ENCODE measurements around the gene DPYD.
A peak's percentile ranks its signal among the peaks of the same experiment; 100 is the strongest.

Gene DPYD

DNA sequence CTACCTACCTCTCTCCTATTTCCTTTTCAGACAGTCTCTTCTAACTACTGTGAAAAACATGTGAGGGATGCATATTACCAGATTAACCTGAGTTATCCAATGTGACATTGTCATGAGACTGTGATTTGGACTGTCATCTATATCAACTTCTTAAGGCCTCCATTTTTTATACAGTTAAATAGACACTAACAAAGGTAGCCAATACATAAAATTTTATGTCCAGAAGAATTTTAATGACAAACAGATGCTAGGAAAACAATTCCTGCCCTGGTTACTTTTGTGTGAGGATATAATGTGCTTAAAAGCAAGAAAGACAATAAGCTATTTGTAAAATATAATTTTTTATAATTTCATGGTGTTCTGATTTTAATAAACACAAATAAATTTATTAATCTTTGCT lies 136.2 kb downstream of the DPYD start:
- Mint-ChIP-seq H3K27ac (no peak overlapping the region), H3K4me3 (no peak overlapping the region), H3K27me3 (no peaks in the 10 kb centered on the region), H3K4me1 (ENCODE audit: low read depth in 2 of 2) (peaks cover 11 to 14% of the 10 kb centered on the region in 2 donors), H3K9me3 (no peaks in the 10 kb centered on the region), H3K36me3 (ENCODE audit: insufficient read depth) (no peaks in the 10 kb centered on the region)
- ATAC-seq (replicated peaks) (no peak), DNase-seq (no peak)

DNA sequence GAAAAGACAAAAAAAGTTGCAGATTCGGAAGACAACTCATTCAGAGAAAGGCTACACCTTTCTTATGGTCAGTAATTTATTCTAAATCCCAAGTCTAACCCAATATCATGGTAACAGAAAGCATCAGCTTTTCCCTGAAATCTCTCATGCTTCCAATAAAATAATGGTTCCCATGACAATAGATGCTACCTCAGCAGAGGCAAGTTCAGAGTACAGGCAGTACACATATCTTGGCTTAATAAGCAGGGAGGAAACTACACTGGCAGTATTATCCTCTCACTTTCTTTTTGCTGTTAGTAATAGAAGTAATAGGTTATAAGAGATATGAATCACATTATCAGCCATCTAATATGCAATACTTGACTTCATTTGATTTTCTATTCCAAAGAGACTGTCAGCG lies 137.1 kb downstream of the DPYD start:
- DNase-seq (no peak), ATAC-seq (replicated peaks) (no peak)
- Mint-ChIP-seq H3K4me1 (ENCODE audit: low read depth in 2 of 2) (peaks cover 10 to 12% of the 10 kb centered on the region in 2 donors), H3K9me3 (no peaks in the 10 kb centered on the region), H3K27me3 (no peaks in the 10 kb centered on the region), H3K27ac (no peak overlapping the region), H3K36me3 (ENCODE audit: insufficient read depth) (no peaks in the 10 kb centered on the region), H3K4me3 (no peak overlapping the region)

DNA sequence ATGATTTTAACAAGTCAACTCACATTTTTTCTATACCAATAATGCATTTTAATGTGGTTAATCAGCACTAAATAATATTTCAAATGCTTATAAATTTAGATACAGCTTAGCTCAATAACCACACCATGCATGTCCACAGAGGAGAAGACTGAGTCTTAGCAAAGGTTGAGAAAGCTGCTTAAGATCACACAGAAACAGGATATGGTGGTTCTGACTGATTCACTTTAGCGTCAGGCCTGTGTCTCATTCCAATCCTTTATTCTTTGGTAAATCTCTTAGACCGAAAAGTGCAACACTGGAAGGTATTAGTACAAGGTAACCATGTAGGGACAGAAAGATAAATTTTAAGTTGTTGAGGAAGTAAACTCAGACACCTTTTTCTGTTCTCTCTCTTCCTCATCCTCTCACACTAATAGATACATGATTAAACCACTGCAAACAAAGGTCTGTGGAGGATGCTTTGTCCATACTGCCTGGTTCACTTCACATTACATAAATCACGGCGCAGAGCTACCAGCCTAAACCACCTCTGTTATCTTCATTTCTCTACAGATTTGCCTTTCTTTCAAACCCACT lies 139.0 kb downstream of the DPYD start:
- H3K36me3 Mint-ChIP-seq (ENCODE audit: insufficient read depth): no peaks in the 10 kb centered on the region
- H3K27me3 Mint-ChIP-seq: no peaks in the 10 kb centered on the region
- no peak for DNase-seq
- H3K4me1 Mint-ChIP-seq (ENCODE audit: low read depth in 2 of 2): peaks cover 9 to 12% of the 10 kb centered on the region in 2 donors
- peak overlapping the region in 1 of 2 donors; percentile 55 for H3K27ac Mint-ChIP-seq
- no peaks in the 10 kb centered on the region for H3K9me3 Mint-ChIP-seq
- no peak overlapping the region for H3K4me3 Mint-ChIP-seq
- no peak for ATAC-seq (replicated peaks)

DNA sequence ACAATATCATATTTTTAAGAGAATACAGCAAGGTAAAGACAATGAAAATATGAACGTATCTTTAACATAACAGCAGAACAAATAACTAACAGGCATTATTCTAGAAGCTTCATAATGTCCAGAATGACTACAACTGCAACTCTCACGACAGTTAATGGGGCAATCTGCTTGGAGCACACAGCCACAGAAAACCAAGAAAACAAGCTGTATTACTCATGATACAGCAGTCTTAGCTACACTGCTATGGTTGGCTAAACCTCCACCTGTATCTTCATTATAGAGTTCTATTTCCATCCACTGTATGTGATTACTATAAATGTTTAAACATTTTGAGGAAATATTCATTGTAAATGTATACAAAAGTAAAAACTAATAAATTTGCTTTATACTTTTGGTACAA lies 139.9 kb downstream of the DPYD start:
- H3K36me3 Mint-ChIP-seq (ENCODE audit: insufficient read depth): no peaks in the 10 kb centered on the region

DNA sequence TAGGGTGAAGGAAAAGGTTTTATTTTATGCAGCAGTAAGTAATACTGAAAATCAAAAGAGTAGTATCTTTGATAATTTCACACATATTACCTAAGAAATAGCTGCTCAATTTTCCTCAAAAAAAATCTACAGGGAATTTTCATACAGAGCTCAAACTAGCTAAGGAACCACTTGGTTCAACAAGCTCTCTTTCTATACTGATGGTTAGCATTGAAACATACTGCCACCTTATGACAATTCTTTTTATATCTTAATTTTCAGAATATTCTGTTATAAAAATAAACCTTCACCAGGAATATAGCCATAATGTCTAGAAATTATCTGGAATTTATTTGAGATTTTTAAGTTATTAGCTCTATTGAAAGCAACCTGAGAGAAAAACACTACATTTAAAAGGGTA lies 142.1 kb downstream of the DPYD start:
- H3K4me3 Mint-ChIP-seq: no peak overlapping the region
- no peak for ATAC-seq (replicated peaks)
- H3K27ac Mint-ChIP-seq: peak overlapping the region in 1 of 2 donors; percentile 35
- H3K9me3 Mint-ChIP-seq: no peaks in the 10 kb centered on the region
- DNase-seq: no peak
- no peaks in the 10 kb centered on the region for H3K27me3 Mint-ChIP-seq
- H3K36me3 Mint-ChIP-seq (ENCODE audit: insufficient read depth): no peaks in the 10 kb centered on the region
- peaks cover 6 to 12% of the 10 kb centered on the region in 2 donors for H3K4me1 Mint-ChIP-seq (ENCODE audit: low read depth in 2 of 2)

More for the DNA sequence above, 139.9 kb downstream of the DPYD start:
- no peaks in the 10 kb centered on the region for H3K9me3 Mint-ChIP-seq
- peaks cover 8 to 12% of the 10 kb centered on the region in 2 donors for H3K4me1 Mint-ChIP-seq (ENCODE audit: low read depth in 2 of 2)
- H3K27ac Mint-ChIP-seq: no peak overlapping the region
- no peak overlapping the region for H3K4me3 Mint-ChIP-seq
- H3K27me3 Mint-ChIP-seq: no peaks in the 10 kb centered on the region
- no peak for ATAC-seq (replicated peaks)
- no peak for DNase-seq

DNA sequence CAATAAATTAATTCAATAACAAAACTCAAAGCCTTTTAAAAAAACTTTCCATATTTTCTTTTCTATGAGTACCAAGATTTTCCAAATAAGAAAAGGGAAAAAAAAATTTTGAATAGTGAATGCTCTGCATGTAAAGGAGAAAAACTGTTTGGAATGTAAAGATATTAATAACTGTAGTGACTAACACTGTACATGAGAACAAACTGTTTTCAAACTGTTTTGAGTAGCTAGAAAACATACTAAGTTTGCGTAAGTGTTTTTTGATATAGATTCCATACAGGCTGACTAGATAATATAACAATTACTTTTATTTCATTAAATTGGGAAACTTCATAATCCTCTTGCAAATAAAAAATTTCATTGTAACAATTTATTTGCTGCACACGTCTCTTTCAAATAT lies 150.5 kb downstream of the DPYD start:
- no peaks in the 10 kb centered on the region for H3K27me3 Mint-ChIP-seq
- ATAC-seq (replicated peaks): no peak
- no peak overlapping the region for H3K27ac Mint-ChIP-seq
- H3K4me1 Mint-ChIP-seq (ENCODE audit: low read depth in 2 of 2): peaks cover 5 to 10% of the 10 kb centered on the region in 2 donors
- H3K4me3 Mint-ChIP-seq: no peak overlapping the region
- H3K9me3 Mint-ChIP-seq: no peaks in the 10 kb centered on the region
- H3K36me3 Mint-ChIP-seq (ENCODE audit: insufficient read depth): no peaks in the 10 kb centered on the region
- no peak for DNase-seq

DNA sequence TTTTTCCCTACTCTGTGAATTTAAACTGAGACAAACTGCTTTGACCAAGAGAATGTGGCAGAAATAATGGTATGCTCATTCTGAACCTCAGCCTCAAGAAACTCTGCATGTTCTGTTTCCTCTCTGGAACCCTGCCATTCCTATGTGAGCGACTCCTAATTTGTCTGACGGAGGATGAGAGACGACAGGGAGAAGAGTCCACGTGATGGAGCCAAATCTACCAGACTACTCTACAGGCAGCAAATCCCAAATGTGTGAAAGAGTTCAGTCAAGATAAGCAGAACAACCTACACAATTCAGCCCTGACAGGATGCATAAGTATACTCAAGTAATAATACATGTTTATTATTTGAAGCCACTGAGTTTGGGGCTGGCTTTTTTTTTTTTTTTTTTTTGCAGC lies 153.5 kb downstream of the DPYD start:
- H3K9me3 Mint-ChIP-seq: no peaks in the 10 kb centered on the region
- DNase-seq: no peak
- H3K36me3 Mint-ChIP-seq (ENCODE audit: insufficient read depth): no peaks in the 10 kb centered on the region
- H3K4me1 Mint-ChIP-seq (ENCODE audit: low read depth in 2 of 2): peaks cover 3 to 8% of the 10 kb centered on the region in 2 donors
- H3K27ac Mint-ChIP-seq: no peak overlapping the region
- no peak overlapping the region for H3K4me3 Mint-ChIP-seq
- H3K27me3 Mint-ChIP-seq: no peaks in the 10 kb centered on the region
- no peak for ATAC-seq (replicated peaks)

DNA sequence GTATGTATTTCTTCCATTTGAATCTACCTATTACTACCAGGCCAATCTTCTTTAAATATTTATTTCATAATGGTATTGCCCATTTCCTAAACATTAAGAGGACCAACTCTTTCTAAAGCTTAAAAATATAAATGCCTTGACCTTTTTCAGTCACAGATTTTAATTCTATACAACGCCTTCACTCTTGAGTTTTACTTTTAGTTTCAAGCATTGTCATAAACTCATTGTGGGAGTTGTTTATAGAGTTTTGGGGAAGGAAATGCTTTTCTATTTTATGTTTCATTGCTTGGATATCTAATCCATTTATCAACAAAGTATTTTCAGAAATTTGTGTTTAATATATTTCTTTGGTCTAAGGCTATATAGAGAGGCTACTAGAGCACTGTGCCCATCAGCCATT lies 155.8 kb downstream of the DPYD start:
- no peaks in the 10 kb centered on the region for H3K36me3 Mint-ChIP-seq (ENCODE audit: insufficient read depth)

DNA sequence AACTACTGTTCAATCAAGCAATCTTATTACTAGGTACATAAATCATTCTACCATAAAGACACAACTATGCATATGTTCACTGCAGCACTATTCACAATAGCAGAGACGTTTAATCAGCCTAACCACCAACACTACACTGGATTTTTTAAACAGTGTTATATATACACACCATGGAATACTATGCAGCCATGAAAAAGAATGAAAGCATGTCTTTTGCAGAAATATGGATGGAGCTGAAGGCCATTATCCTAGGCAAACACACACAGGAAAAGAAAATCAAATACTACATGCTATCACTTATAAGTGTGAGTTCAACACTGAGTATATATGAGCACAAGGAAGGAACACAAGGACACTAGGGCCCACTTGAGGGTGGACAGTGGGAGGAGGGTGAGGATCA lies 159.2 kb downstream of the DPYD start:
- Mint-ChIP-seq H3K9me3 (no peaks in the 10 kb centered on the region), H3K4me3 (no peak overlapping the region), H3K27me3 (no peaks in the 10 kb centered on the region), H3K4me1 (ENCODE audit: low read depth in 2 of 2) (peaks cover 5 to 12% of the 10 kb centered on the region in 2 donors), H3K27ac (no peak overlapping the region), H3K36me3 (ENCODE audit: insufficient read depth) (no peaks in the 10 kb centered on the region)
- DNase-seq: no peak
- ATAC-seq (replicated peaks): no peak

More for the DNA sequence above, 155.8 kb downstream of the DPYD start:
- no peak for DNase-seq
- H3K27me3 Mint-ChIP-seq: no peaks in the 10 kb centered on the region
- H3K4me3 Mint-ChIP-seq: no peak overlapping the region
- no peaks in the 10 kb centered on the region for H3K9me3 Mint-ChIP-seq
- ATAC-seq (replicated peaks): no peak
- no peak overlapping the region for H3K27ac Mint-ChIP-seq
- H3K4me1 Mint-ChIP-seq (ENCODE audit: low read depth in 2 of 2): peaks cover 2 to 11% of the 10 kb centered on the region in 2 donors

DNA sequence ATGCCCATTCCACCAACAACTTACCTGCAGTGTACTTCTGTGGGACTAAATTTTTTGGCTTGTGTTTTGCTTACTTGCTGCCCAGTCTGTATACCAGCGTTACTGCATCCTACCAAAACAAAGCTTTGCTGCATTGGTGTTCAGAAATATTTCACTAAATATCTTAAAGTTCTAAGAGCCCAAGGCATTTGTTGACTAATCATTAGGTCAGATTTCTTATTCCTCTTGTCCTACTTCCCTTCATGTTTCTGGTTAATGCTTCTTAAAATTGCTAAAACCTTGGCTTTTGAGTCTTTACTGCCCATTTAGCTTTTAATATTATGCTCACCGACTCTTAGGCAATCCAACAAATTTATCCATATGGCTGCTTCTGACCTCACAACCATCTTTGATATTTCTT lies 161.8 kb downstream of the DPYD start:
- ATAC-seq (replicated peaks): no peak
- no peaks in the 10 kb centered on the region for H3K9me3 Mint-ChIP-seq
- peaks cover 5 to 12% of the 10 kb centered on the region in 2 donors for H3K4me1 Mint-ChIP-seq (ENCODE audit: low read depth in 2 of 2)
- no peak overlapping the region for H3K4me3 Mint-ChIP-seq
- DNase-seq: no peak
- no peaks in the 10 kb centered on the region for H3K27me3 Mint-ChIP-seq
- H3K36me3 Mint-ChIP-seq (ENCODE audit: insufficient read depth): no peaks in the 10 kb centered on the region
- no peak overlapping the region for H3K27ac Mint-ChIP-seq

DNA sequence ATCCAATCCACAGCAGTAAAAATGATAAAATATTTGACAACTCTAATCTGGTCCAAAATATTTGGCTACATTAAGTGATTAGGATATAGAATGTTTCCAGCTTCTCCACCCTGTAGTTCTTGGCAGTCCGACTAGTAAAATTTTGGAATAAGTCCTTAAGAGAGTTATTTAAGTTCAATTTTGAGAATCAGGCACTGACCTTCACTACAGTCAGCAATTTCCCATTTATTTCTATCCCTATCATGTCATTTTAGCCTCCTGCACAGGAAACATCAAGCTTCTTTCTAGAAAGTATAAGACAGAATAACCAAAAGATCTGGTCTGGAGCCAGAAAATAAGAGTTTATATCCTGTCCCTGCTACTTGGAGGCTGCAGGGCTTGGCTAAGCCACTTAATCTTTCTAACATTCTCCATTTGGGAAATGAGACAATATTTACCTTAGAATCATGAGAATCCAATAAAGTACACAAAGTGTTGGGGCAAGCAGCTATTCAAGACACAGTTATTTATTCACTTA lies 162.2 kb downstream of the DPYD start:
- ATAC-seq (replicated peaks): no peak
- no peak for DNase-seq
- H3K27ac Mint-ChIP-seq: no peak overlapping the region
- no peak overlapping the region for H3K4me3 Mint-ChIP-seq
- H3K36me3 Mint-ChIP-seq (ENCODE audit: insufficient read depth): no peaks in the 10 kb centered on the region
- peaks cover 5 to 12% of the 10 kb centered on the region in 2 donors for H3K4me1 Mint-ChIP-seq (ENCODE audit: low read depth in 2 of 2)
- H3K27me3 Mint-ChIP-seq: no peaks in the 10 kb centered on the region
- H3K9me3 Mint-ChIP-seq: no peaks in the 10 kb centered on the region

DNA sequence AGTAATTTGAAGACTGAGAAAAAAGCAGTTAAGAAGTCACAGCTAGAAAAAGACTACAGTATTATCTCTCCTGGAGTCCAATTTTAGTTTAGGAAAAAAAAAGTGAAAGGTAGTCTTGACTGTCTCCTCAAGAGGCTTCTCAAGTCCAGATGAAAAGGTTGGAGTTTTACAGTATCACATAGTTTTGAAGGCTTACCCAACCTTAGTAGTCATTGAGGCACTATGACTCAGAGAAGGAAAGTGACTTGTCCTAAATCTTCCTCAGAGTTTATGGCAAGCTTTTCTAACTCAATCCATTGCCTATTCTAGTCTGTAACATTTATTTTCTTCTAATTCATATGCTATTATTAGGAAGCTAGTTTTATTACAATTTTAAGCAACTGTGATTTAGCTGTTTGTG lies 174.9 kb downstream of the DPYD start:
- DNase-seq (no peak), ATAC-seq (replicated peaks) (no peak)
- Mint-ChIP-seq H3K27ac (no peak overlapping the region), H3K9me3 (no peaks in the 10 kb centered on the region), H3K4me3 (no peak overlapping the region), H3K27me3 (no peaks in the 10 kb centered on the region), H3K4me1 (ENCODE audit: low read depth in 2 of 2) (peaks cover 7 to 15% of the 10 kb centered on the region in 2 donors), H3K36me3 (ENCODE audit: insufficient read depth) (no peaks in the 10 kb centered on the region)

DNA sequence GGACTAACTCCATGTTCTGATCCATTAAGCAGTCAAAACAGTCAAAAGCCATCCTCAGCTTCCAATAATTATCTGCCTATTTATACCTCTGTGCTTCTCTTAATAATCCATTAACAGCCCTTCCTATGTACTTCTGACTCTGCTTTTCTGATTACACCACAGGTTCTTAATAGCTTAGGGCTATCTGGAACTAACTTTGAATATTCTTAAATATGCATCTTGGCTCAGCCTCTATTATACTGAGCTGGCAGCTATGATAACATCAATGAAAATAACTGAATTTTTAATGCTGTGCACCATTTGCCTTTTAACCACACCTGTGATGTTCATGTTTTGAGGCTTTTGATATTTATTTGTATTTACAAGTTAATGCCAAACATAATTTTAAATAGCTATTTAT lies 175.9 kb downstream of the DPYD start:
- H3K27ac Mint-ChIP-seq: no peak overlapping the region
- H3K4me3 Mint-ChIP-seq: no peak overlapping the region
- peaks cover 7 to 15% of the 10 kb centered on the region in 2 donors for H3K4me1 Mint-ChIP-seq (ENCODE audit: low read depth in 2 of 2)
- DNase-seq (no peak), ATAC-seq (replicated peaks) (no peak)
- no peaks in the 10 kb centered on the region for H3K9me3 Mint-ChIP-seq
- no peaks in the 10 kb centered on the region for H3K27me3 Mint-ChIP-seq
- H3K36me3 Mint-ChIP-seq (ENCODE audit: insufficient read depth): peaks cover 3% of the 10 kb centered on the region

DNA sequence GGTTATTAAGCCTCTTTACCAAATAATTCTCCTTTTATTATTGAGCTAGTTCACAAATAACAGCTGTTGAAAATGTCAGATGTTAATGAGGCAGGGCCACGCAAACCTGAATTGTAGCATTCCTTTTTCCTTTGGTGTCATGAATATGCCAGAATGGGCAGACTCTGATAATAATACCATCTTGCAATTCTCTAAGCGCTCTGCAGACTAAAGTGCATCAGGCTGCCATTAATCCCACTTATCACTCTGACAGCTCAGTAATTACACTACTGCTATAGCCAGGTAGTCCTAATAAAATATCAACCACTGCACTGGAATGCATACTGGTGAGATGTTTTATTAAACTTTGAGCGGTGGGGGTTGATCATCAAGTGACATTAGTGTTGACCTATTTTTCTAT lies 177.7 kb downstream of the DPYD start:
- Mint-ChIP-seq H3K9me3 (no peaks in the 10 kb centered on the region), H3K27me3 (no peaks in the 10 kb centered on the region), H3K4me1 (ENCODE audit: low read depth in 2 of 2) (peaks cover 7 to 15% of the 10 kb centered on the region in 2 donors), H3K36me3 (ENCODE audit: insufficient read depth) (peaks cover 3% of the 10 kb centered on the region), H3K27ac (no peak overlapping the region), H3K4me3 (no peak overlapping the region)
- DNase-seq (no peak), ATAC-seq (replicated peaks) (no peak)
